Upper lobe of left lung (tissue), 6 donors: ENCODE data around the gene SPOCK1. TPM values are rescaled to one million over a fixed set of nuclear protein-coding genes. Genes with fewer than 3 reads are reported as not detected.

ENCODE experiments used
- ATAC-seq, 2 donors: fragments of 200-7000 bp; cut with Tn5 transposase; one replicate each; pipeline ENCODE4 v1.9.1; 2022; ENCODE audit warnings: mild to moderate bottlenecking in 2 of 2, moderate library complexity in 2 of 2; ENCODE audit not compliant: low FRiP score in 2 of 2
- DNase-seq, 2 donors: peaks; one replicate each; pipeline ENCODE4 v3.0.0-alpha.2; 2019 to 2020
- H3K27ac ChIP-seq, 4 donors: fragments of 200-600 bp; sonication (generic); one replicate each; pipeline ENCODE4 v1.5.1; 2016 to 2019
- H3K27me3 ChIP-seq, 4 donors: fragments of 200-600 bp; sonication (generic); one replicate each; pipeline ENCODE4 v1.5.1; 2017 to 2019
- H3K36me3 ChIP-seq, 4 donors: fragments of 200-600 bp; sonication (generic); one replicate each; pipeline ENCODE4 v1.5.1; 2016 to 2019
- H3K4me1 ChIP-seq, 4 donors: fragments of 200-600 bp; sonication (generic); one replicate each; pipeline ENCODE4 v1.5.1; 2018 to 2019
- H3K4me3 ChIP-seq, 4 donors: fragments of 200-600 bp; sonication (generic); one replicate each; pipeline ENCODE4 v1.5.1; 2017 to 2019; ENCODE audit warnings: mild to moderate bottlenecking in 2 of 4, moderate library complexity in 1 of 4
- H3K9me3 ChIP-seq, 4 donors: fragments of 200-600 bp; sonication (generic); one replicate each; pipeline ENCODE4 v1.5.1; 2018 to 2019
- EP300 ChIP-seq, 4 donors: sonication (generic); formaldehyde crosslinking; IDR thresholded peaks; one replicate each; pipeline ENCODE4 v1.5.1; 2017; ENCODE audit warnings: antibody characterized with exemption in 4 of 4, control low read depth in 2 of 4
- POLR2A ChIP-seq, 4 donors: fragments of 450-650 bp; IDR thresholded peaks; one replicate each; pipeline ENCODE4 v1.5.1; 2016 to 2017; ENCODE audit warnings: antibody characterized with exemption in 4 of 4, mild to moderate bottlenecking in 2 of 4
- POLR2AphosphoS5 ChIP-seq, 2 donors: sonication (generic); formaldehyde crosslinking; IDR thresholded peaks; one replicate each; pipeline ENCODE4 v1.5.1; 2017; ENCODE audit warnings: antibody characterized with exemption in 2 of 2
- WGBS, 2 donors: methylation state at CpG; one replicate each; pipeline ENCODE4 v1.1.5; 2017 to 2018; 5-methylcytosine and 5-hydroxymethylcytosine counted together
- total RNA-seq, 6 donors: library from RNA; depleted of rRNA in 4 of 6; stranded (reverse); fragments of >200 nt in 4 of 6; gene quantifications; one replicate each; pipeline versions ENCODE4 v1.1.0 to v1.2.1, GENCODE V29; 2016 to 2021
- TF ChIP-seq, protein P1 (sequence below), 6 experiments: fragments of 450-650 bp in 4 of 6; fragments of 200-600 bp in 2 of 6; sonication (generic) in 2 of 6; IDR thresholded peaks; one replicate each; pipeline ENCODE4 v1.5.1; 2016 to 2019; ENCODE audit warnings: antibody characterized with exemption in 6 of 6
- donor health status: DM: no; HTN: no; CAD: no; lungs with moderate emphysema.
- donor health status: DM: no; HTN: yes; CAD: no; lungs with severe emphysema.

Gene SPOCK1
- total RNA-seq, 6 donors from 2014 or later: 0.33 to 16.6 (median 2.0) TPM; not detected in 1

DNA sequence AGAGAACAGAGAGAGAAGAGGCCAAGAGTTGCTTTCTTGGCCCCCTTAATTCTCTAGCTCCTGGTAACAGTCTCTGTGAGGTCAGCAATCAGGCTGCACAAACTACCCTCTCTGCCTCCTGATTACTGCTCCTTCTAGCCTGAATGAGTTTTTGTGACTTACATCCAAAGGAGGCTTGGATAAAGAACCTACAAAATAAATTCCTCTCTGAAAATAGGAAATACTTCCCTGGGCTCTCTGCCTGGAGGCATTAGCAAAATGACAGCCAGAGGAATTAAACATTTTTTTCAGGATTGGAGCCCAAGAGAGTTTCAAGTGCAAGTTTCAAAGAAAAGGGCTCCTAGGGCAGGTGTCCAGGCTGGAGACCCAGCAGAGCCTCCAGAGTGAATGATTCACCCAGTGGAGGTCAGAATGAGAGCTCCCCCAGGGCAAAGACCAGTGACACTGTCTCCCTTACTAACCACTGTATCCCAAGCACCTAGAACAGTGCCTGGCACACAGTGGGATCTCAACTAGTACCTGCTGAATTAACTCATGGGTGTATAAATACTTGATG, 162.5 kb downstream of the SPOCK1 start:
- H3K4me3 ChIP-seq: no peak overlapping the region
- DNase-seq (no peak), ATAC-seq (no peak)
- H3K27me3 ChIP-seq: no peaks in the 10 kb centered on the region
- no peaks in the 10 kb centered on the region for H3K9me3 ChIP-seq
- no peak for TF ChIP-seq EP300 (IDR thresholded peaks at IDR 0.05)
- no peak for TF ChIP-seq POLR2A (IDR thresholded peaks at IDR 0.05)
- no peak for TF ChIP-seq POLR2AphosphoS5 (IDR thresholded peaks at IDR 0.05)
- TF ChIP-seq, protein P1, sequence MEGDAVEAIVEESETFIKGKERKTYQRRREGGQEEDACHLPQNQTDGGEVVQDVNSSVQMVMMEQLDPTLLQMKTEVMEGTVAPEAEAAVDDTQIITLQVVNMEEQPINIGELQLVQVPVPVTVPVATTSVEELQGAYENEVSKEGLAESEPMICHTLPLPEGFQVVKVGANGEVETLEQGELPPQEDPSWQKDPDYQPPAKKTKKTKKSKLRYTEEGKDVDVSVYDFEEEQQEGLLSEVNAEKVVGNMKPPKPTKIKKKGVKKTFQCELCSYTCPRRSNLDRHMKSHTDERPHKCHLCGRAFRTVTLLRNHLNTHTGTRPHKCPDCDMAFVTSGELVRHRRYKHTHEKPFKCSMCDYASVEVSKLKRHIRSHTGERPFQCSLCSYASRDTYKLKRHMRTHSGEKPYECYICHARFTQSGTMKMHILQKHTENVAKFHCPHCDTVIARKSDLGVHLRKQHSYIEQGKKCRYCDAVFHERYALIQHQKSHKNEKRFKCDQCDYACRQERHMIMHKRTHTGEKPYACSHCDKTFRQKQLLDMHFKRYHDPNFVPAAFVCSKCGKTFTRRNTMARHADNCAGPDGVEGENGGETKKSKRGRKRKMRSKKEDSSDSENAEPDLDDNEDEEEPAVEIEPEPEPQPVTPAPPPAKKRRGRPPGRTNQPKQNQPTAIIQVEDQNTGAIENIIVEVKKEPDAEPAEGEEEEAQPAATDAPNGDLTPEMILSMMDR (IDR thresholded peaks at IDR 0.05): no peak
- H3K36me3 ChIP-seq: no peaks in the 10 kb centered on the region
- no peaks in the 10 kb centered on the region for H3K4me1 ChIP-seq
- H3K27ac ChIP-seq: no peak overlapping the region

DNA sequence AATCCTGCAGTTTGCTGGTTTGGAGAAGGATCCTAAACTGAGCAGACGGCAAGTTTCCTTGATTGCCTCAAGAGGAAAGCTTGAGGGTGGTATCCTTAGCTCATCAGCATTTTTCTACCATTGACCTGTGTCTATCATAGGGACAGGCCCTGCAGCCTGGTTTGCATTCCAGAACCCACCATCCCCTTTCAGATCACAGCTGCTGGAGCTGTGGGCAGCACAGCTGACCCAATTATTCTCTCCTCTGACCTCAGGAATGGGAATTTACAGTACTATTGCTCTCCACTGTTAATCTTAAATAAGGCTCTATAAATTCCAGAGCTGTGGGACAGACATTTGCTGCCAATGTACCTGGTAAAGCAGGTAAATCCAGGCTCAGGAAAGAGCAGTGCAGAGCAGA, 163.0 kb downstream of the SPOCK1 start:
- WGBS, 2 donors: 67 to 68% methylated on average over 1 of the region's 1 CpG
- Histone ChIP-seq H3K9me3 (no peaks in the 10 kb centered on the region), H3K4me3 (no peak overlapping the region), H3K36me3 (no peaks in the 10 kb centered on the region), H3K4me1 (no peaks in the 10 kb centered on the region), H3K27ac (no peak overlapping the region), H3K27me3 (no peaks in the 10 kb centered on the region)
- DNase-seq (no peak), ATAC-seq (no peak)
- TF ChIP-seq POLR2AphosphoS5 (IDR thresholded peaks at IDR 0.05): no peak
- TF ChIP-seq POLR2A (IDR thresholded peaks at IDR 0.05): no peak
- TF ChIP-seq, protein P1 (IDR thresholded peaks at IDR 0.05): no peak
- no peak for TF ChIP-seq EP300 (IDR thresholded peaks at IDR 0.05)

DNA sequence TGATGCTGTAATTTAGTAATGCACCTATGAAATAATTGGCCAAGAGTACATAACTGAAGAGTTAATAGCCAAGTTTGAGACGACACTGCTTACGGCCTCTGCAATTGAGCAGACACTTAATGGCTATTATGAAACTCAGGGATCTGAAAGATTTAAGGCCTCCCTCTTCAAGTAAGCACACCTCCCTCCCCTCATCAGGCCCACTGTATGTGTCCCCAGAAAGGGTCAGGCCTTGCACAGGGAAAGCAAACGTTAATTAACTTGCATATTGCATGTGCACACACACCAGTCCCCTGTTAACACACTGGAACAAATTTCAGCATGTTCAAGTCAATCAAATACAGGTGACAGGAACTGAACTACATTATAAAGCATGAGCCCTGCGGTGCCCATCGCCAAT, 163.6 kb downstream of the SPOCK1 start:
- WGBS, 2 donors: 76 to 77% methylated on average over 5 of the region's 5 CpGs
- Histone ChIP-seq H3K36me3 (no peaks in the 10 kb centered on the region), H3K27me3 (no peaks in the 10 kb centered on the region), H3K9me3 (no peaks in the 10 kb centered on the region), H3K4me1 (no peaks in the 10 kb centered on the region), H3K4me3 (no peak overlapping the region), H3K27ac (no peak overlapping the region)
- DNase-seq: no peak
- TF ChIP-seq POLR2AphosphoS5 (IDR thresholded peaks at IDR 0.05) (no peak), POLR2A (IDR thresholded peaks at IDR 0.05) (no peak), EP300 (IDR thresholded peaks at IDR 0.05) (no peak)
- TF ChIP-seq, protein P1 (IDR thresholded peaks at IDR 0.05): no peak
- ATAC-seq: no peak

DNA sequence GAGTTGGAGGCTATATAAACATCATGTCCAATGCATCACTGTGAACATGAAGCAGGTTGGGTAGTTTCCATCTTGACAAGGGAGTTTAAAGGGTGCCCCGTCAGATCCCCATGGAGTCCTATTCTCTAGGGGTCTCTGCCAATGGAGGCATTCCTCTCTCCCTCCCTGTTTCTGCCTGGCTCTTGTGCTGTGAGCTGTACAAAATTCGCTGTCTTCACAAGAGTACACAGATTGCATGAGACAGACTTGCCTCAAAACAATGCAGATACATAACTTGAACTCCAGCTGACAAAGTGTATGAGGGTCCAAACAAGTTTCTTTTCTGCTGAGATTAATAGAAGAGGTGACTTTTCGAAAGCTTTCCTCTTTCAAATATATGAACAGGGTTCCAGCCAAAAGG, 165.2 kb downstream of the SPOCK1 start:
- Histone ChIP-seq H3K9me3 (no peaks in the 10 kb centered on the region), H3K27ac (no peak overlapping the region), H3K4me3 (no peak overlapping the region), H3K4me1 (no peaks in the 10 kb centered on the region), H3K27me3 (no peaks in the 10 kb centered on the region), H3K36me3 (no peaks in the 10 kb centered on the region)
- ATAC-seq (no peak), DNase-seq (no peak)
- 54 to 64% methylated on average over 3 of the region's 3 CpGs for WGBS, 2 donors
- TF ChIP-seq, protein P1 (IDR thresholded peaks at IDR 0.05): no peak
- no peak for TF ChIP-seq POLR2AphosphoS5 (IDR thresholded peaks at IDR 0.05)
- no peak for TF ChIP-seq POLR2A (IDR thresholded peaks at IDR 0.05)
- TF ChIP-seq EP300 (IDR thresholded peaks at IDR 0.05): no peak

DNA sequence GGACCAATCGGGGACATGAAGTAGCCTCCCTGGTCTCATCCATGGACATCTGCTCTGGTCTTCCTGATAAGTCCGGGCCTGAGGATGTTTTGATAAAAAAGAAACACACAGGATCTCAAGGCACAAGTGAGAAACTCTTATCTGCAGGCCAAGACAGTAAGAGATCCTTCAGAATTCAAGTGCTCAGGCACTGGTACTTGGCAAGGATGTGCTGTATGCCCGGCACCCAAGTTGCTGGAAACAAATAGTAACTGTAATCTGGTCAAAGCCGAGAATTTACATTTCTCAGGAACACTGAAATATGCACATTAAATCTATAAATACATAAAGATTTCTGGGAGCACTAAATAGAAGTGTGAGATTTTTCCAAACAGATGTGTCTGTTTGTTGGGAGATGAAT, 165.7 kb downstream of the SPOCK1 start:
- 61 to 62% methylated on average over 4 of the region's 4 CpGs for WGBS, 2 donors
- TF ChIP-seq EP300 (IDR thresholded peaks at IDR 0.05) (no peak), POLR2A (IDR thresholded peaks at IDR 0.05) (no peak), POLR2AphosphoS5 (IDR thresholded peaks at IDR 0.05) (no peak)
- TF ChIP-seq, protein P1 (IDR thresholded peaks at IDR 0.05): no peak

More for the DNA sequence above, 165.7 kb downstream of the SPOCK1 start:
- DNase-seq: no peak
- no peak for ATAC-seq
- H3K9me3 ChIP-seq: no peaks in the 10 kb centered on the region
- no peak overlapping the region for H3K4me3 ChIP-seq
- H3K36me3 ChIP-seq: no peaks in the 10 kb centered on the region
- H3K27me3 ChIP-seq: no peaks in the 10 kb centered on the region
- no peaks in the 10 kb centered on the region for H3K4me1 ChIP-seq
- H3K27ac ChIP-seq: no peak overlapping the region
